Measurements from ENCODE around the gene PGM5. TPM values are rescaled to one million over a fixed set of nuclear protein-coding genes. Genes with fewer than 3 reads are reported as not detected.

PGM5 gene
- total RNA-seq, 4 donors from 2014 or later, result 573 to 742 (median 607) TPM

DNA sequence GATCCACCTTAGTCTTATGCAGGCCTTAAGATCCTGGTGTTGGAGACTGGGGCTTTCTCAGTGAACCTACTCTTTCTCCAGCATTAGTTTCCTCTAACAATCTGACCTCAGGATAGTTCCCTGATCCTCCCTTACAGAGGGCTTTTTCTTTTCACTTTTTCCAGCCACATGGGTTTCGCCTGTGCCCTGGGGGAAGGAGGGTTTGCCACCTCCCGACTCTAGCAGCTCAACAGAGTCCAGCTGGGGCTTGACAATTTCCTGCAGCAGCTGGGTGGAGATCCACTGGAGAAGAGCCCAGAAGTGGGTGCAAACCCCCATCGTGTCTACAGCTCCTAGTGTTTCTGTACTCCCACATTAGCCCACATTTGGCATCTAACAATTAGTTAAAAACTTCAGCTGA lies 191.8 kb downstream of the PGM5 start:
- no peak for DNase-seq (ENCODE audit: extremely low spot score)
- H3K36me3 ChIP-seq, result no peaks in the 10 kb centered on the region
- peaks cover 11 to 46% (median 30%) of the 10 kb centered on the region in 4 donors for H3K4me1 ChIP-seq
- TF ChIP-seq POLR2AphosphoS5 (IDR thresholded peaks at IDR 0.05) (no peak), POLR2A (IDR thresholded peaks at IDR 0.05; ENCODE audit: low read depth) (no peak), EP300 (IDR thresholded peaks at IDR 0.05) (no peak)
- TF ChIP-seq, protein P1, sequence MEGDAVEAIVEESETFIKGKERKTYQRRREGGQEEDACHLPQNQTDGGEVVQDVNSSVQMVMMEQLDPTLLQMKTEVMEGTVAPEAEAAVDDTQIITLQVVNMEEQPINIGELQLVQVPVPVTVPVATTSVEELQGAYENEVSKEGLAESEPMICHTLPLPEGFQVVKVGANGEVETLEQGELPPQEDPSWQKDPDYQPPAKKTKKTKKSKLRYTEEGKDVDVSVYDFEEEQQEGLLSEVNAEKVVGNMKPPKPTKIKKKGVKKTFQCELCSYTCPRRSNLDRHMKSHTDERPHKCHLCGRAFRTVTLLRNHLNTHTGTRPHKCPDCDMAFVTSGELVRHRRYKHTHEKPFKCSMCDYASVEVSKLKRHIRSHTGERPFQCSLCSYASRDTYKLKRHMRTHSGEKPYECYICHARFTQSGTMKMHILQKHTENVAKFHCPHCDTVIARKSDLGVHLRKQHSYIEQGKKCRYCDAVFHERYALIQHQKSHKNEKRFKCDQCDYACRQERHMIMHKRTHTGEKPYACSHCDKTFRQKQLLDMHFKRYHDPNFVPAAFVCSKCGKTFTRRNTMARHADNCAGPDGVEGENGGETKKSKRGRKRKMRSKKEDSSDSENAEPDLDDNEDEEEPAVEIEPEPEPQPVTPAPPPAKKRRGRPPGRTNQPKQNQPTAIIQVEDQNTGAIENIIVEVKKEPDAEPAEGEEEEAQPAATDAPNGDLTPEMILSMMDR (IDR thresholded peaks at IDR 0.05), result no peak
- H3K9me3 ChIP-seq, result no peaks in the 10 kb centered on the region
- H3K27me3 ChIP-seq, result no peaks in the 10 kb centered on the region
- no peak overlapping the region for H3K4me3 ChIP-seq
- 35% methylated on average over 3 of the region's 3 CpGs for WGBS
- peak overlapping the region in 3 of 4 donors; percentile 17 to 60 (median 58) for H3K27ac ChIP-seq (replicated peaks in 1 of 4)
- intact Hi-C loops (cut with DNase I), result no loop called here

DNA sequence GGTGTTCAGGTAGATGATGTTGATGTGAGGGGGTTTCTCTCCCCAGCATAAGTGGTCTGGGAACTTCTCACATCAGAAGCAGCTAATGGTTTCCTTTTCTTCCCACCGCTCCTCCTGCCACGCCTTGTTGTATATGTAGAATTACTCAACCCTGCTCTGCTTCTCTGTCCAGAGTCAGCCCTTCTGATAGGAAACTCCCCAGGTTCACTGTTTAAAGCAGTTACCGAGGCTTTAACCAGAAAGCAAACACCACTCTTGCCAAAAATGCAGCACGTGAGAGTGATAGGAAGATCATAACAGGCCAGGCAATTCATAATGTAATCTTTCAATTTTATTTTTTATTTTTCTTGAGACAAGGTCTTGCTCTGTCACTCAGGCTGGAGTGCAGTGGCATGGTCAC lies 194.8 kb downstream of the PGM5 start:
- Histone ChIP-seq H3K27ac (replicated peaks in 1 of 4) (peak overlapping the region; percentile 70 to 80 (median 76)), H3K27me3 (no peaks in the 10 kb centered on the region), H3K4me1 (peaks cover 11 to 54% (median 32%) of the 10 kb centered on the region in 4 donors), H3K9me3 (no peaks in the 10 kb centered on the region), H3K36me3 (no peaks in the 10 kb centered on the region), H3K4me3 (no peak overlapping the region)
- intact Hi-C loops (cut with DNase I), result no loop called here
- no peak for TF ChIP-seq EP300 (IDR thresholded peaks at IDR 0.05)
- TF ChIP-seq POLR2A (IDR thresholded peaks at IDR 0.05; ENCODE audit: low read depth), result no peak
- TF ChIP-seq POLR2AphosphoS5 (IDR thresholded peaks at IDR 0.05), result no peak
- TF ChIP-seq, protein P1 (IDR thresholded peaks at IDR 0.05), result no peak
- no peak for DNase-seq (ENCODE audit: extremely low spot score)
- WGBS, result 40% methylated on average over 4 of the region's 4 CpGs

DNA sequence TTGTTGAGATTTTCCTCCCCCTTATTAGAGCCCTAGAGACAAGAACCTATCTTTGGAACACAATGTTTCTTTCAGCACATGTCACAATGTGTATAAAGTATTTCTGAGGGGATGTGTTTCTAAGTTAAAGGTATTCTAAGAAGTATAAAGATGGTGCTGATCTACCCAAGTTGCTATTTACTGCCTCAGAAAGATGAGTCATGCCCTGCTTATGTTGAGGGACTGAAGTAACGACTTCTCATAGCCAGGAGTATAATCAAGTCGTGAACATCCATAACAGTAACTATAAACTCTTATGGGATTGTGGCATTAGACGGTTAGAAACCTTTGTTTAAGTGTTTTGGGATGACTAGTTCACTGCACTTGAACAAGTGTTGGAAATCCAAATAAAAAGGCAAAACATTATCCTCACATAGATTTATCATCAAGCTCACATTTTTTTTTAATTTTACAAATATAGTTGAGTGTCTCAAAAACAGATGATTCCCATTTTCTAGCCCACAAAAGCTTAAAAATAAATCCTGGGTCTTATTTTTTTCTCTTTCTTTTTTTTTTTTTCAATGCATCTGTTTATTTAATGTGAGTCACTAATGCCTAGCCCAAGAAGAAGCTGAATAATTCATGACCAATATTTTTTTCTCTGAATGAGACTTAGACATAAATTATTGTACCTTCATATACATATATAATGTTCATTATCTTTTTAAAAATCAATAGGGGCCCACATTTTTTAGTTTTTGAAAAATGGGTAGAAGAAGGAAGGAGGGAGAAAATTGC lies 196.5 kb downstream of the PGM5 start:
- DNase-seq (ENCODE audit: extremely low spot score), result no peak
- TF ChIP-seq POLR2AphosphoS5 (IDR thresholded peaks at IDR 0.05) (peak; percentile 17 to 69), POLR2A (IDR thresholded peaks at IDR 0.05; ENCODE audit: low read depth) (no peak), EP300 (IDR thresholded peaks at IDR 0.05) (peak; percentile 55)
- Histone ChIP-seq H3K27ac (replicated peaks in 1 of 4) (peak overlapping the region; percentile 70 to 80 (median 76)), H3K27me3 (no peaks in the 10 kb centered on the region), H3K4me1 (peaks cover 3 to 43% (median 25%) of the 10 kb centered on the region in 4 donors), H3K9me3 (no peaks in the 10 kb centered on the region), H3K36me3 (no peaks in the 10 kb centered on the region), H3K4me3 (no peak overlapping the region)
- intact Hi-C loops (cut with DNase I), result no loop called here
- 34% methylated on average over 3 of the region's 3 CpGs for WGBS

DNA sequence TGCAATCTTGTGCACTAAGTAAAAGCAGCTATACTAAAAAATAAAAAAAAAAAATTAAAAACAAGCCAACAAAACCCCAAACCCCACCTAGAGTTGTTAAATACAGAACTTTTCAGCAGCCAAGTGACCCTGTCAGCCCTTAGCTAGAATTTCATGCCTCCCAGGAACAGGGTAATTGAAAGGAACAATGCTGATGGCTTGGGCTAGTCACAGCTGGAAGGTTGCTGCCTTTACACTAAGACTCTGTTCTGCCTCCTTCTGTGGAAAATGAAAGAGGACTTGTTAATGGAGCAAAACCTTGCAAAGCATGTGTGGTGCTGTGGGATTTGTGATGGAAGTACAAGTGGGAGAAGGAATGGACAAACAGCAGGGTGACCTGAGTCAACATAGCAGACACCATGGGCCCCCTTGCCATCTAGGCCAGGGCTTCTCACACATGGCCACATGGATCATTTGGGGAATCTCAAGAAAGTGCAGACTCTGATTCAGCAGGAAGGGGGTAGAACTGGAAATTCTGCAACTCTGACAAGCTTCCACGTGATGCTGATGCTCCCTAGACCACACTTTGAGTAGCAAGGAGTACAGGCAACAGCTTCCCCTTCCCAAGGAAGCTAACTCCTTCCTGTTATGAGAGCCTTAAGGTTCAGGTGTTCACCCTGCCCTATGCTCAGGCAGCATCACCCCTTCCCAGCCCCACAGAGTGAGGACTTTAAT lies 199.2 kb downstream of the PGM5 start:
- Histone ChIP-seq H3K4me3 (no peak overlapping the region), H3K4me1 (peaks cover 13 to 49% (median 34%) of the 10 kb centered on the region in 4 donors), H3K36me3 (no peaks in the 10 kb centered on the region), H3K27ac (replicated peaks in 1 of 4) (no peak overlapping the region), H3K9me3 (no peaks in the 10 kb centered on the region), H3K27me3 (no peaks in the 10 kb centered on the region)
- 67% methylated on average over 1 of the region's 1 CpG for WGBS
- DNase-seq (ENCODE audit: extremely low spot score), result no peak
- no peak for TF ChIP-seq EP300 (IDR thresholded peaks at IDR 0.05)
- intact Hi-C loops (cut with DNase I), result no loop called here

DNA sequence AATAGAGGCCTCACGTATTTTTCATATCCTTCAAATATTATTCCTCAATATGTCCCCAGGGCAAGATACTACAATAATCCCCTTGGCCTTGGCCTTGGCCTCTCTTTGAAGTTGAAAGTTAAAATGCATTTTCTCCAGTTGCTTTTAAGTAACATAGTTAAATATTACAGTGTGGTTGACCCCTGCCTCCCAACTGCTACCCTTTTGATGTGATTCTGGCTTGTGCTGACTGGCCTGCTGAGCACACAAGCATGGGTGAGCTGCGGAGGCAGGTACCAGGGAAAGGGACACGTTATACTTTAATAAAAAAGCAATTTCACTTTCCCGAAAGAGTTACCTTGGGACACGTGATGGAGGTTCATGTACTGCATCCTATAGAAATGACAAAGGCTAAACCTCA lies 202.1 kb downstream of the PGM5 start:
- peak overlapping the region in 1 of 4 donors; percentile 9 for H3K27ac ChIP-seq (replicated peaks in 1 of 4)
- H3K27me3 ChIP-seq, result no peaks in the 10 kb centered on the region
- no peaks in the 10 kb centered on the region for H3K9me3 ChIP-seq
- no peak for DNase-seq (ENCODE audit: extremely low spot score)
- 94% methylated on average over 5 of the region's 5 CpGs for WGBS
- no peak overlapping the region for H3K4me3 ChIP-seq
- TF ChIP-seq POLR2AphosphoS5 (IDR thresholded peaks at IDR 0.05), result no peak
- no peak for TF ChIP-seq EP300 (IDR thresholded peaks at IDR 0.05)
- no peak for TF ChIP-seq POLR2A (IDR thresholded peaks at IDR 0.05; ENCODE audit: low read depth)
- TF ChIP-seq, protein P1 (IDR thresholded peaks at IDR 0.05), result no peak
- intact Hi-C loops (cut with DNase I), result no loop called here
- H3K4me1 ChIP-seq, result peaks cover 10 to 32% (median 23%) of the 10 kb centered on the region in 4 donors
- no peaks in the 10 kb centered on the region for H3K36me3 ChIP-seq
